Gastrocnemius medialis (tissue), 4 donors: ENCODE results near the gene OVOL3.

Experiments
- POLR2A ChIP-seq, 2 donors: fragments of 450-650 bp; IDR thresholded peaks; one replicate each; pipeline ENCODE4 v1.6.1; 2017; ENCODE audit warnings: antibody characterized with exemption in 2 of 2, mild to moderate bottlenecking in 2 of 2, moderate library complexity in 2 of 2
- TF ChIP-seq, protein P1 (sequence below), 5 experiments: fragments of 450-650 bp in 3 of 5; fragments of 200-600 bp in 2 of 5; sonication (generic) in 2 of 5; IDR thresholded peaks in 4 of 5; conservative IDR thresholded peaks in 1 of 5; 1 replicate in 4 of 5; 2 replicates in 1 of 5; pipeline ENCODE4 v1.5.1; 2016 to 2019; ENCODE audit warnings: antibody characterized with exemption in 5 of 5, mild to moderate bottlenecking in 3 of 5, moderate library complexity in 3 of 5

DNA sequence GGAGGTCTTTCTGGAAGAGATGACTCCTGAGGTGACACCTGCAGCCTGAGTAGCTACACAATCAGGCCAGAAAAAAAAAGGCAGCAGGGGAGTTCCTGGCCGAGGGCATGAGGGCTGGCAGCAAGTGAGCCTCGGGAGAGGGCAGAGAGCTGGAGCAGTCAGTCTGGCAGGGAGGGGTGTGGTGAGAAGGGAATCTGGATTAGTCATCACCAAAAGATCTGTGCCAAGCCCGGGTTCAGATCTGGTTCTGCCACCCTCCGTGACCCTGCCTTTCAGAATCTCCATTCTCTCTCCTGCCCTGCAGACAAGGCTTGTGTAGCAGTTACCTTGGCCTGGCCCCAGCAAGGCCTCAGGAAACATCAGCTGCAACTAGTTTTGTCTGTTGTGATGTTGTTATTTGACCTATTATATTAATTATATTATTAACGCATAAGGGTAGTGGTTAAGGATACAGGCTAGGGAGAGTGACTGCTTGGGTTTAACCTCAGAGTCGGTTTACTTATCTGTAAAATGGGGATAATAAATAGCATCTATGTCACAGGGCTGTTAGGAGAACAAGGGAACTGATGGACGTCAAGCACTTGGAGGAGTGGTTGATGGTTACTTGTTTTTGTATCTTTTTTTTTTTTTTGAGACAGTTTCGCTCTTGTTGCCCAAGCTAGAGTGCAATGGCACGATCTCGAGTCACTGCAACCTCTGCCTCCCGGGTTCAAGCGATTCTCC, 26.2 kb downstream of the OVOL3 start:
- TF ChIP-seq, protein P1, sequence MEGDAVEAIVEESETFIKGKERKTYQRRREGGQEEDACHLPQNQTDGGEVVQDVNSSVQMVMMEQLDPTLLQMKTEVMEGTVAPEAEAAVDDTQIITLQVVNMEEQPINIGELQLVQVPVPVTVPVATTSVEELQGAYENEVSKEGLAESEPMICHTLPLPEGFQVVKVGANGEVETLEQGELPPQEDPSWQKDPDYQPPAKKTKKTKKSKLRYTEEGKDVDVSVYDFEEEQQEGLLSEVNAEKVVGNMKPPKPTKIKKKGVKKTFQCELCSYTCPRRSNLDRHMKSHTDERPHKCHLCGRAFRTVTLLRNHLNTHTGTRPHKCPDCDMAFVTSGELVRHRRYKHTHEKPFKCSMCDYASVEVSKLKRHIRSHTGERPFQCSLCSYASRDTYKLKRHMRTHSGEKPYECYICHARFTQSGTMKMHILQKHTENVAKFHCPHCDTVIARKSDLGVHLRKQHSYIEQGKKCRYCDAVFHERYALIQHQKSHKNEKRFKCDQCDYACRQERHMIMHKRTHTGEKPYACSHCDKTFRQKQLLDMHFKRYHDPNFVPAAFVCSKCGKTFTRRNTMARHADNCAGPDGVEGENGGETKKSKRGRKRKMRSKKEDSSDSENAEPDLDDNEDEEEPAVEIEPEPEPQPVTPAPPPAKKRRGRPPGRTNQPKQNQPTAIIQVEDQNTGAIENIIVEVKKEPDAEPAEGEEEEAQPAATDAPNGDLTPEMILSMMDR (IDR thresholded peaks at IDR 0.05 in 4 of 5, conservative IDR thresholded peaks at IDR 0.05 in 1 of 5), result no peak
- TF ChIP-seq POLR2A (IDR thresholded peaks at IDR 0.05), result no peak
